Liver (tissue), 9 donors: ENCODE results near the gene CD2. TPM values are rescaled to one million over a fixed set of nuclear protein-coding genes. Genes with fewer than 3 reads are reported as not detected.

Source experiments
- DNase-seq: peaks from one replicate; pipeline ENCODE4 v3.0.0-alpha.2; 2017; ENCODE audit warnings: low spot score
- H3K27ac ChIP-seq, 2 donors: one replicate each; pipeline ENCODE4 v1.7.0; 2013; ENCODE audit warnings: inconsistent platforms in 2 of 2, low read length in 2 of 2, control low read depth in 1 of 2, low read depth in 1 of 2, mild to moderate bottlenecking in 1 of 2
- H3K27me3 ChIP-seq, 4 donors: one replicate each; pipeline versions ENCODE4 v1.6.1 to v1.7.0; 2013; ENCODE audit warnings: low read length in 3 of 4, inconsistent platforms in 1 of 4, mild to moderate bottlenecking in 1 of 4, moderate library complexity in 1 of 4; ENCODE audit not compliant: control insufficient read depth in 4 of 4, insufficient read depth in 4 of 4
- H3K36me3 ChIP-seq, 4 donors: one replicate each; pipeline versions ENCODE4 v1.6.1 to v1.7.0; 2013; ENCODE audit warnings: low read length in 3 of 4, mild to moderate bottlenecking in 3 of 4, low read depth in 1 of 4, moderate library complexity in 1 of 4; ENCODE audit not compliant: control insufficient read depth in 4 of 4, insufficient read depth in 3 of 4
- H3K4me1 ChIP-seq, 4 donors: one replicate each; pipeline versions ENCODE4 v1.6.1 to v1.7.0; 2013; ENCODE audit warnings: low read length in 3 of 4, mild to moderate bottlenecking in 3 of 4, moderate library complexity in 1 of 4; ENCODE audit not compliant: control insufficient read depth in 4 of 4, insufficient read depth in 4 of 4
- H3K4me3 ChIP-seq, 3 donors: one replicate each; pipeline versions ENCODE4 v1.6.1 to v1.7.0; 2013; ENCODE audit warnings: low read length in 3 of 3, control low read depth in 1 of 3, low read depth in 1 of 3, mild to moderate bottlenecking in 1 of 3
- H3K9ac ChIP-seq, 2 donors: one replicate each; pipeline ENCODE4 v1.7.0; 2013; ENCODE audit warnings: low read length in 2 of 2, mild to moderate bottlenecking in 2 of 2, moderate library complexity in 2 of 2, control low read depth in 1 of 2, low read depth in 1 of 2
- H3K9me3 ChIP-seq, 4 donors: one replicate each; pipeline versions ENCODE4 v1.6.1 to v1.7.0; 2013; ENCODE audit warnings: low read length in 3 of 4; ENCODE audit not compliant: control insufficient read depth in 4 of 4
- EGR1 ChIP-seq, 2 donors: IDR thresholded peaks; 2 replicates each; pipeline ENCODE4 v1.6.1; 2016 to 2018; ENCODE audit warnings: antibody characterized with exemption in 2 of 2, low read depth in 2 of 2
- FOXA1 ChIP-seq: IDR thresholded peaks from 2 replicates; pipeline ENCODE4 v1.6.1; 2016; ENCODE audit warnings: antibody characterized with exemption
- FOXA2 ChIP-seq: IDR thresholded peaks from 2 replicates; pipeline ENCODE4 v1.6.1; 2016; ENCODE audit warnings: antibody characterized with exemption
- GABPA ChIP-seq, 2 donors: IDR thresholded peaks in 1 of 2; conservative IDR thresholded peaks in 1 of 2; 2 replicates each; pipeline ENCODE4 v1.6.1; 2016; ENCODE audit warnings: antibody characterized with exemption in 2 of 2, mild to moderate bottlenecking in 1 of 2, moderate library complexity in 1 of 2
- HNF4A ChIP-seq, 2 donors: conservative IDR thresholded peaks; 2 replicates each; pipeline ENCODE4 v1.6.1; 2016; ENCODE audit warnings: antibody characterized with exemption in 2 of 2, mild to moderate bottlenecking in 2 of 2
- HNF4G ChIP-seq: IDR thresholded peaks from 2 replicates; pipeline ENCODE4 v1.6.1; 2016; ENCODE audit warnings: antibody characterized with exemption
- JUND ChIP-seq, 2 donors: IDR thresholded peaks; 2 replicates each; pipeline ENCODE4 v1.6.1; 2016; ENCODE audit warnings: antibody characterized with exemption in 2 of 2
- NR2F2 ChIP-seq: IDR thresholded peaks from 2 replicates; pipeline ENCODE4 v1.6.1; 2016; ENCODE audit warnings: antibody characterized with exemption
- RAD21 ChIP-seq, 2 donors: IDR thresholded peaks; 2 replicates each; pipeline ENCODE4 v1.6.1; 2016; ENCODE audit warnings: antibody characterized with exemption in 2 of 2, mild to moderate bottlenecking in 2 of 2
- RXRA ChIP-seq, 2 donors: IDR thresholded peaks; 2 replicates each; pipeline ENCODE4 v1.6.1; 2017 to 2018; ENCODE audit warnings: antibody characterized with exemption in 2 of 2, mild to moderate bottlenecking in 1 of 2
- SP1 ChIP-seq: IDR thresholded peaks from 2 replicates; pipeline ENCODE4 v1.6.1; 2018; ENCODE audit warnings: antibody characterized with exemption, mild to moderate bottlenecking
- TAF1 ChIP-seq: conservative IDR thresholded peaks from 2 replicates; pipeline ENCODE4 v1.6.1; 2016; ENCODE audit warnings: antibody characterized with exemption, mild to moderate bottlenecking
- YY1 ChIP-seq: IDR thresholded peaks from 2 replicates; pipeline ENCODE4 v1.6.1; 2016; ENCODE audit warnings: antibody characterized with exemption, mild to moderate bottlenecking
- WGBS: extraction: QIAGEN DNeasy Blood & Tissue Kit; methylation state at CpG from one replicate; pipeline ENCODE4 v1.1.7; 2013; 5-methylcytosine and 5-hydroxymethylcytosine counted together
- polyA plus RNA-seq, 2 donors: library from polyadenylated mRNA; stranded (reverse) in 1 of 2; unstranded in 1 of 2; fragments of 200-250 nt in 1 of 2; fragments of >200 nt in 1 of 2; fragmentation: Nextera tagmentation in 1 of 2; extraction: Ambion mirVana in 1 of 2; gene quantifications; one replicate each; pipeline versions ENCODE4 v1.2.1 to v1.2.3, GENCODE V29; 2013 to 2015
- total RNA-seq, 2 donors: library from RNA; depleted of rRNA; stranded (reverse); fragments of >200 nt; gene quantifications; one replicate each; pipeline ENCODE4 v1.2.3, GENCODE V29; 2014
- TF ChIP-seq, protein P1 (sequence below): IDR thresholded peaks from 2 replicates; pipeline ENCODE4 v1.6.1; 2016; ENCODE audit warnings: antibody characterized with exemption, mild to moderate bottlenecking
- TF ChIP-seq, protein P2 (sequence below): IDR thresholded peaks from 2 replicates; pipeline ENCODE4 v1.6.1; 2016; ENCODE audit warnings: antibody characterized with exemption
- TF ChIP-seq, protein P3 (sequence below): IDR thresholded peaks from 2 replicates; pipeline ENCODE4 v1.6.1; 2016; ENCODE audit warnings: antibody characterized with exemption
- TF ChIP-seq, protein P4 (sequence below): IDR thresholded peaks from 2 replicates; pipeline ENCODE4 v1.6.1; 2016; ENCODE audit warnings: antibody characterized with exemption
- TF ChIP-seq, protein P5 (sequence below): fragments of 150-350 bp; IDR thresholded peaks from 2 replicates; pipeline ENCODE4 v1.5.1; 2017; ENCODE audit warnings: improper control_type of control experiment, low read depth, low read length; ENCODE audit not compliant: missing input control
- donor health status: healthy.
- donor health status: healthy.
- donor health status: healthy.
- donor health status: healthy.
- donor health status: healthy.

The CD2 gene
- total and polyA plus RNA-seq, 4 donors: 0.28 to 1.5 (median 0.89) TPM

DNA sequence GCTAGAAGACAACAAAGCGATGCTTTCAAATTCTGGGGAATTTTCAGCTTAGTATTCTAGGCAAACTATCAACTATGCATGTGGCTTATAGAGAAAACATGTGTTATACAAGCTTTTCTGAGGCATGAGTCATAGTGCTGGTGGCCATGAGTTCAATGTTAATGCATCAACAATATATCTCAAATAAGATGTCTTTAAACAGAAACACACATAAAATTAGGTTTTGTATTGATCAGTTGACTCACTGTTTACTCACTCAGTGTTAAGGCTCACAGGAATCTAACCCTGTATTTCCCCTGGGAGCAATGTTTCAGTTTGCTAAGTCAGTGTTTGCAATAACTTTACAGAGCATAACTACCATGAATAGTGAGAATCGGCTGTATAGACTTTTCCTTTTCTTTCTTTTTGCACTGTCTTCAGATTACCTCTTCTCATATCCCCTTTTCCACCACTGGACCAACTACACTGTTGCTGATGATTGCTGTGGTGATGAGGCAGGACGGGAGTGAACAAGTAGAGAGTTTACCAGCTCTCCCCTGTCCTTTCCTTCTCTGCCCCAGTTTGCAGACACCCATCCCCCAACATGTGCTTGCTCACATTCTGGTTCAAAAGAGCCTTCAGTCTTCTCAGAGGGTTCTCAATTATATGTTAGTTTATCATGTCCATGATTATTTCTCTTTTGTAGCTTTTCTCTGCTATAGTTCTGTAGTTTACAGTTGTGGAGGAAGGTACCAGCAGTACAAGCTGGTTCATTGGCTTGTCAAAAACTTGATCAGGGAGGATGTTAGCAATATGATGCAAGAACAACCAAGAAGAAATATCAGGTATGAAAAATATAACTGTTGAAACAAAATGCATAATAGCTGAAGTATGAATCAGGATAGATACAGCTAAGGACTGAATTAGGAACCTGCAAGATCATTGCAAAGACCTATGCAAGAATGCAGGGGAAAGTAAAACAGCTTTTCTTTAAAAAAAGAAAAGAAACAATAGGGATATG, 23.9 kb downstream of the CD2 start:
- no peak overlapping the region for H3K27ac ChIP-seq
- H3K4me1 ChIP-seq: peaks cover 0 to 3% (median 0%) of the 10 kb centered on the region in 4 donors
- peaks cover 0 to 6% (median 2%) of the 10 kb centered on the region in 4 donors for H3K9me3 ChIP-seq
- TF ChIP-seq, protein P1, sequence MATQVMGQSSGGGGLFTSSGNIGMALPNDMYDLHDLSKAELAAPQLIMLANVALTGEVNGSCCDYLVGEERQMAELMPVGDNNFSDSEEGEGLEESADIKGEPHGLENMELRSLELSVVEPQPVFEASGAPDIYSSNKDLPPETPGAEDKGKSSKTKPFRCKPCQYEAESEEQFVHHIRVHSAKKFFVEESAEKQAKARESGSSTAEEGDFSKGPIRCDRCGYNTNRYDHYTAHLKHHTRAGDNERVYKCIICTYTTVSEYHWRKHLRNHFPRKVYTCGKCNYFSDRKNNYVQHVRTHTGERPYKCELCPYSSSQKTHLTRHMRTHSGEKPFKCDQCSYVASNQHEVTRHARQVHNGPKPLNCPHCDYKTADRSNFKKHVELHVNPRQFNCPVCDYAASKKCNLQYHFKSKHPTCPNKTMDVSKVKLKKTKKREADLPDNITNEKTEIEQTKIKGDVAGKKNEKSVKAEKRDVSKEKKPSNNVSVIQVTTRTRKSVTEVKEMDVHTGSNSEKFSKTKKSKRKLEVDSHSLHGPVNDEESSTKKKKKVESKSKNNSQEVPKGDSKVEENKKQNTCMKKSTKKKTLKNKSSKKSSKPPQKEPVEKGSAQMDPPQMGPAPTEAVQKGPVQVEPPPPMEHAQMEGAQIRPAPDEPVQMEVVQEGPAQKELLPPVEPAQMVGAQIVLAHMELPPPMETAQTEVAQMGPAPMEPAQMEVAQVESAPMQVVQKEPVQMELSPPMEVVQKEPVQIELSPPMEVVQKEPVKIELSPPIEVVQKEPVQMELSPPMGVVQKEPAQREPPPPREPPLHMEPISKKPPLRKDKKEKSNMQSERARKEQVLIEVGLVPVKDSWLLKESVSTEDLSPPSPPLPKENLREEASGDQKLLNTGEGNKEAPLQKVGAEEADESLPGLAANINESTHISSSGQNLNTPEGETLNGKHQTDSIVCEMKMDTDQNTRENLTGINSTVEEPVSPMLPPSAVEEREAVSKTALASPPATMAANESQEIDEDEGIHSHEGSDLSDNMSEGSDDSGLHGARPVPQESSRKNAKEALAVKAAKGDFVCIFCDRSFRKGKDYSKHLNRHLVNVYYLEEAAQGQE: no peak
- TF ChIP-seq, protein P2, sequence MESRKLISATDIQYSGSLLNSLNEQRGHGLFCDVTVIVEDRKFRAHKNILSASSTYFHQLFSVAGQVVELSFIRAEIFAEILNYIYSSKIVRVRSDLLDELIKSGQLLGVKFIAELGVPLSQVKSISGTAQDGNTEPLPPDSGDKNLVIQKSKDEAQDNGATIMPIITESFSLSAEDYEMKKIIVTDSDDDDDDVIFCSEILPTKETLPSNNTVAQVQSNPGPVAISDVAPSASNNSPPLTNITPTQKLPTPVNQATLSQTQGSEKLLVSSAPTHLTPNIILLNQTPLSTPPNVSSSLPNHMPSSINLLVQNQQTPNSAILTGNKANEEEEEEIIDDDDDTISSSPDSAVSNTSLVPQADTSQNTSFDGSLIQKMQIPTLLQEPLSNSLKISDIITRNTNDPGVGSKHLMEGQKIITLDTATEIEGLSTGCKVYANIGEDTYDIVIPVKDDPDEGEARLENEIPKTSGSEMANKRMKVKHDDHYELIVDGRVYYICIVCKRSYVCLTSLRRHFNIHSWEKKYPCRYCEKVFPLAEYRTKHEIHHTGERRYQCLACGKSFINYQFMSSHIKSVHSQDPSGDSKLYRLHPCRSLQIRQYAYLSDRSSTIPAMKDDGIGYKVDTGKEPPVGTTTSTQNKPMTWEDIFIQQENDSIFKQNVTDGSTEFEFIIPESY: no peak
- TF ChIP-seq JUND (IDR thresholded peaks at IDR 0.05) (peak in 1 of 2 donors; percentile 37), YY1 (no peak), NR2F2 (no peak), HNF4G (no peak), TAF1 (no peak), GABPA (IDR thresholded peaks at IDR 0.05 in 1 of 2, conservative IDR thresholded peaks at IDR 0.05 in 1 of 2) (no peak), RAD21 (IDR thresholded peaks at IDR 0.05) (no peak), EGR1 (IDR thresholded peaks at IDR 0.05; ENCODE audit: low read depth in 2 of 2) (no peak), FOXA1 (peak; percentile 43), HNF4A (conservative IDR thresholded peaks at IDR 0.05) (peak; percentile 23 to 37), FOXA2 (peak; percentile 64), RXRA (IDR thresholded peaks at IDR 0.05) (peak in 1 of 2 donors; percentile 25), SP1 (no peak)
- TF ChIP-seq, protein P3, sequence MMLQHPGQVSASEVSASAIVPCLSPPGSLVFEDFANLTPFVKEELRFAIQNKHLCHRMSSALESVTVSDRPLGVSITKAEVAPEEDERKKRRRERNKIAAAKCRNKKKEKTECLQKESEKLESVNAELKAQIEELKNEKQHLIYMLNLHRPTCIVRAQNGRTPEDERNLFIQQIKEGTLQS: no peak
- TF ChIP-seq, protein P4, sequence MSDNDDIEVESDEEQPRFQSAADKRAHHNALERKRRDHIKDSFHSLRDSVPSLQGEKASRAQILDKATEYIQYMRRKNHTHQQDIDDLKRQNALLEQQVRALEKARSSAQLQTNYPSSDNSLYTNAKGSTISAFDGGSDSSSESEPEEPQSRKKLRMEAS: no peak
- TF ChIP-seq, protein P5, sequence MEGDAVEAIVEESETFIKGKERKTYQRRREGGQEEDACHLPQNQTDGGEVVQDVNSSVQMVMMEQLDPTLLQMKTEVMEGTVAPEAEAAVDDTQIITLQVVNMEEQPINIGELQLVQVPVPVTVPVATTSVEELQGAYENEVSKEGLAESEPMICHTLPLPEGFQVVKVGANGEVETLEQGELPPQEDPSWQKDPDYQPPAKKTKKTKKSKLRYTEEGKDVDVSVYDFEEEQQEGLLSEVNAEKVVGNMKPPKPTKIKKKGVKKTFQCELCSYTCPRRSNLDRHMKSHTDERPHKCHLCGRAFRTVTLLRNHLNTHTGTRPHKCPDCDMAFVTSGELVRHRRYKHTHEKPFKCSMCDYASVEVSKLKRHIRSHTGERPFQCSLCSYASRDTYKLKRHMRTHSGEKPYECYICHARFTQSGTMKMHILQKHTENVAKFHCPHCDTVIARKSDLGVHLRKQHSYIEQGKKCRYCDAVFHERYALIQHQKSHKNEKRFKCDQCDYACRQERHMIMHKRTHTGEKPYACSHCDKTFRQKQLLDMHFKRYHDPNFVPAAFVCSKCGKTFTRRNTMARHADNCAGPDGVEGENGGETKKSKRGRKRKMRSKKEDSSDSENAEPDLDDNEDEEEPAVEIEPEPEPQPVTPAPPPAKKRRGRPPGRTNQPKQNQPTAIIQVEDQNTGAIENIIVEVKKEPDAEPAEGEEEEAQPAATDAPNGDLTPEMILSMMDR: no peak
- WGBS: 36% methylated on average over 3 of the region's 3 CpGs
- DNase-seq: no peak
- no peaks in the 10 kb centered on the region for H3K27me3 ChIP-seq
- H3K4me3 ChIP-seq: peak overlapping the region in 1 of 3 donors; percentile 3
- H3K9ac ChIP-seq: no peak overlapping the region
- no peaks in the 10 kb centered on the region for H3K36me3 ChIP-seq
